ENCODE results near the gene SLMAP. TPM values are rescaled to one million over a fixed set of nuclear protein-coding genes. Genes with fewer than 3 reads are reported as not detected.

Gene SLMAP
- polyA plus RNA-seq, 1 donor from 2014 or later = 17.6 TPM

GRCh38 chr3:57737840-57738239 is 18.3 kb upstream of the SLMAP start:
- no peaks in the 10 kb centered on the region for H3K9me3 Mint-ChIP-seq
- H3K4me3 Mint-ChIP-seq = no peak overlapping the region
- H3K4me1 Mint-ChIP-seq = no peaks in the 10 kb centered on the region
- peaks cover 2% of the 10 kb centered on the region for H3K36me3 Mint-ChIP-seq
- no peaks in the 10 kb centered on the region for H3K27me3 Mint-ChIP-seq
- peak overlapping the region in 1 of 3 donors; percentile 27 for H3K27ac Mint-ChIP-seq

DNA sequence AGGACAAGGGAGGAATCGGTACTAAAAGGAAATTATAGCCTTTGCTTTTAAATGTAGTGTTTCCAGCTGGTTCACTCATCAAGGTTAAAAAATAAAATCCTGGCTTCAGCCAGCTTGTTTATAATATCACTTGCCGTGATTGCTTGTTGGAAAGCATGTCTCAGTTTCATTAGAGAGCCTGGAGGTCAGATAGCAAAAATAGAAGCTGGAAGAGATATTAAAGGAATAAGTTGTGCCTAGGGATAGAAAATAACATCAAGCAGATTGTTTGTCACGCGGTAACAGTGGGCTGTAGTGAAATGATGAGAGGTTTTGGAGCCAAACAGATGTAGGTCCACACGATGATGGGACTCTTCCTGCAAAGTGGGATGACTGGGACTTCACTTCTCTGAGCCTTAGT is 17.7 kb upstream of the SLMAP start:
- no peak overlapping the region for H3K27ac Mint-ChIP-seq
- no peaks in the 10 kb centered on the region for H3K27me3 Mint-ChIP-seq
- no peaks in the 10 kb centered on the region for H3K9me3 Mint-ChIP-seq
- no peak overlapping the region for H3K4me3 Mint-ChIP-seq
- H3K36me3 Mint-ChIP-seq = peaks cover 2% of the 10 kb centered on the region
- H3K4me1 Mint-ChIP-seq = no peaks in the 10 kb centered on the region

GRCh38 chr3:57740027-57740426 is 16.1 kb upstream of the SLMAP start:
- H3K36me3 Mint-ChIP-seq = peaks cover 2% of the 10 kb centered on the region
- no peaks in the 10 kb centered on the region for H3K9me3 Mint-ChIP-seq
- no peak overlapping the region for H3K4me3 Mint-ChIP-seq
- H3K4me1 Mint-ChIP-seq = no peaks in the 10 kb centered on the region
- no peaks in the 10 kb centered on the region for H3K27me3 Mint-ChIP-seq
- no peak overlapping the region for H3K27ac Mint-ChIP-seq

- no peaks in the 10 kb centered on the region for H3K27me3 Mint-ChIP-seq
- H3K36me3 Mint-ChIP-seq = peaks cover 2% of the 10 kb centered on the region
- H3K9me3 Mint-ChIP-seq = no peaks in the 10 kb centered on the region
- H3K4me3 Mint-ChIP-seq = no peak overlapping the region
- H3K4me1 Mint-ChIP-seq = no peaks in the 10 kb centered on the region
- H3K27ac Mint-ChIP-seq = no peak overlapping the region
These were observed 12.6 kb upstream of the SLMAP start for GRCh38 chr3:57743496-57743895.

DNA sequence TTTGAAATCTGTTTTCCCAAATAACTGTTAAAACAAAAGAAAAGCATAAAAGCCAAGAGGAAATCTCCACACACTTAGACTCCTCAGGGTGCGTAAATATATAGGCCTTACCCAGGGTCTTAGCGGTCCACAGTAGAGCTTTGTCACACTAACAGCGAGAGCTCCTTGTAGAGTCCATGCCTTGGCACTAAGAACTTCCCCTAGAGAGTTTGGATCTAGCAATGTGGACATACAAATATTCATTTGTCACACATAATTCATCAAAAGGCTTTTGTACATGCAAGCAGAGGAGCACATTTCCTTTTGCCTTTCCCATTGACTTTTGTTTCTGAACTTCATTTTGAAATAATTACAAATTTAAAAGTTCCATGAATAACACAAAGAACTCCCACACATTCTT is 11.0 kb upstream of the SLMAP start:
- Mint-ChIP-seq H3K9me3 (no peaks in the 10 kb centered on the region), H3K4me3 (no peak overlapping the region), H3K36me3 (peaks cover 2% of the 10 kb centered on the region), H3K4me1 (no peaks in the 10 kb centered on the region), H3K27ac (no peak overlapping the region), H3K27me3 (no peaks in the 10 kb centered on the region)

- H3K36me3 Mint-ChIP-seq = peaks cover 2% of the 10 kb centered on the region
- H3K27ac Mint-ChIP-seq = no peak overlapping the region
- no peaks in the 10 kb centered on the region for H3K27me3 Mint-ChIP-seq
- H3K4me3 Mint-ChIP-seq = no peak overlapping the region
- H3K4me1 Mint-ChIP-seq = no peaks in the 10 kb centered on the region
- no peaks in the 10 kb centered on the region for H3K9me3 Mint-ChIP-seq
These were observed 9.7 kb upstream of the SLMAP start for GRCh38 chr3:57746156-57747010.

GRCh38 chr3:57749542-57749941 is 6.6 kb upstream of the SLMAP start:
- Mint-ChIP-seq H3K27me3 (no peaks in the 10 kb centered on the region), H3K9me3 (no peaks in the 10 kb centered on the region), H3K4me1 (peaks cover 0 to under 1% (median 0%) of the 10 kb centered on the region in 3 donors), H3K36me3 (no peaks in the 10 kb centered on the region), H3K27ac (no peak overlapping the region), H3K4me3 (no peak overlapping the region)

- Mint-ChIP-seq H3K9me3 (no peaks in the 10 kb centered on the region), H3K36me3 (no peaks in the 10 kb centered on the region), H3K4me3 (no peak overlapping the region), H3K27me3 (no peaks in the 10 kb centered on the region), H3K27ac (no peak overlapping the region), H3K4me1 (peaks cover 6 to 9% (median 8%) of the 10 kb centered on the region in 3 donors)
These were observed 3.8 kb upstream of the SLMAP start for GRCh38 chr3:57752307-57752706.

DNA sequence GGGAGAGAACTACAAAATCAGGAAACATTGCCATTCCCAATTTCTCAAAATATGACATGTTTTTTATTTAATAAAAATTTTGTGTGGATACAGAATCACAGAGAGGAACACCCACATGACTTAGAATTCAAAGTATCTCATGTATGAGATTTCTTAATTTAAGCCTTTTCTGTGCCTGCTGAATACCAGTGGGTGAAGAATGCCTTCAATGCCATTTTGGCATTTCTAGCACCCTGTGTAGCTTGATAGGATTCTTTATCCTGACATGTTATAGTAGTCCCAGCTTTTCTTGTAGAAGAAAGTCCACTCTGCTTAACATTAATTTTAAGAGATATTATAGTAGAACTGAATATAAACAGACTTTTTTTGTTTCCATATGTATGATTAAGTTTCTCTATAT is 3.1 kb upstream of the SLMAP start:
- Mint-ChIP-seq H3K4me1 (peaks cover 11 to 13% (median 12%) of the 10 kb centered on the region in 3 donors), H3K36me3 (no peaks in the 10 kb centered on the region), H3K27me3 (no peaks in the 10 kb centered on the region), H3K9me3 (no peaks in the 10 kb centered on the region), H3K27ac (no peak overlapping the region), H3K4me3 (peak overlapping the region in 1 of 4 donors; percentile 50)

DNA sequence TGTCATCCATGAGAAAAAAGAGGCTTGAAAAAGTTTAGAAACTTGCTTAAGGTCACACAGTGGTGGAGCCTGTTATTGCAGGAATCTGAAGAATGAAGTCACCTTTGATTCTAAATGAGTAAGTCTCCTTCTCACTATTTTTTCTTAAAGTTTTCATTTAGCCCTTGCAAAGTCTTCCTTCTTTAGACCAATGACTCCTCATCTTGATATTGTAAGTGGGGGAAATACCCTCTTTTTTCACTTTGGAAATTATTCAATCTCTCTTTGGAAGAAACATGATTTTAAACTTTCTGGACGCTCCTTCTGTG is 787 bp upstream of the SLMAP start:
- H3K4me1 Mint-ChIP-seq = peaks cover 19 to 22% (median 22%) of the 10 kb centered on the region in 3 donors
- no peaks in the 10 kb centered on the region for H3K9me3 Mint-ChIP-seq
- H3K27me3 Mint-ChIP-seq = no peaks in the 10 kb centered on the region

DNA sequence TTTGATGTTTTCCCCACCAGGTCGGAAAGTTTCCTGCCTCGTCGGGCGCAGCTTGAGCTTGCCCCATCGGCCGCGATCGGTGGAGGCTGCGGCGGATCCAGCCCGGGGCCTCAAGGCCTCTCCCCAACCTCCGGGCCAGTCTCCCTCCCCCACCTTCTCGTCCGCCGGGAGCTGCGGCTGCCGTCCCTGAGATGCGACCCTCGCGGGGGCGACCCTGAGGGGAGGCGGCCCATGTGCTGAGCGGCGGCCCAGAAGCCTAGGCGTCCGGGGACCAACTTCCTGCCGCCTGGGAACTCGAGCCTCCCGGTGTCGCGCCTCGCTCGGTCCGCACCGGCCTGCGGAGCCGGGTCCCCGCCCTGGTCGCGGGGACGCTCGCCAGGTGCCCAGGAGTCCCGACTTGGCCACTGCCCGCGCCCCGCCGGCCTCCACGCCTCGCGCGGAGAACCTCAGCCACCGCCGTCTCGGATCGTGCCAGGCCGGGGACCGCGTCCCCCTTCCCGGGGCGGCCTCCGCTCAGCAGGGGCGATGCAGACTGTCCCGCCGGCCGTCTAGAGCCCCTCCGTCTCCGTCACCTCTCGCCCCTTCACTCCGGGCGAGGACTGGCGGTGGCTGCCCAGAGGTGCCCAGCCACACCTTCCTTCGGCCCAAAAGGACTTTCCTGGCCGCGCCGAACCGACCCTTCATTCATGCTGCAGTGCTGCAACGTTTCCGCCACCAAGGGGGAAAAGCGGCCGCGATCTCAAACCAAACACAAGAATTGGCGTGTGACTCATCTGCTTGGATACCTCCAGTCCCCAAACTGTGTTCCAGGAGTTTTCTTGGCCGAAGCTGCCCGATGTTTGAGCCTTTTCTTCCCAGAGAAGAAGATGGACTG is 656 bp downstream of the SLMAP start:
- peak overlapping the region; percentile 91 to 99 (median 98) for H3K4me3 Mint-ChIP-seq
- no peaks in the 10 kb centered on the region for H3K36me3 Mint-ChIP-seq
- peaks cover 20 to 22% (median 22%) of the 10 kb centered on the region in 3 donors for H3K4me1 Mint-ChIP-seq
- H3K9me3 Mint-ChIP-seq = no peaks in the 10 kb centered on the region
- H3K27me3 Mint-ChIP-seq = no peaks in the 10 kb centered on the region
- H3K27ac Mint-ChIP-seq = peak overlapping the region; percentile 76 to 97 (median 97)

More for the DNA sequence above, 787 bp upstream of the SLMAP start:
- Mint-ChIP-seq H3K4me3 (peak overlapping the region; percentile 91 to 99 (median 97)), H3K27ac (peak overlapping the region; percentile 76 to 97 (median 97)), H3K36me3 (no peaks in the 10 kb centered on the region)

- H3K4me3 Mint-ChIP-seq = peak overlapping the region; percentile 88 to 98 (median 97)
- H3K27me3 Mint-ChIP-seq = no peaks in the 10 kb centered on the region
- peak overlapping the region; percentile 39 to 94 (median 64) for H3K27ac Mint-ChIP-seq
- peaks cover 2% of the 10 kb centered on the region for H3K36me3 Mint-ChIP-seq
- no peaks in the 10 kb centered on the region for H3K9me3 Mint-ChIP-seq
- H3K4me1 Mint-ChIP-seq = peaks cover 23 to 27% (median 24%) of the 10 kb centered on the region in 3 donors
These were observed 1.7 kb downstream of the SLMAP start for GRCh38 chr3:57757642-57758297.

GRCh38 chr3:57758686-57759085 is 2.6 kb downstream of the SLMAP start:
- Mint-ChIP-seq H3K27ac (no peak overlapping the region), H3K9me3 (no peaks in the 10 kb centered on the region), H3K4me3 (peak overlapping the region in 3 of 4 donors; percentile 63 to 97 (median 88)), H3K4me1 (peaks cover 28 to 31% (median 28%) of the 10 kb centered on the region in 3 donors), H3K27me3 (no peaks in the 10 kb centered on the region), H3K36me3 (peaks cover 2% of the 10 kb centered on the region)

GRCh38 chr3:57764794-57765193 is 8.7 kb downstream of the SLMAP start:
- Mint-ChIP-seq H3K4me3 (peak overlapping the region in 2 of 4 donors; percentile 9 to 74), H3K4me1 (peaks cover 23 to 29% (median 28%) of the 10 kb centered on the region in 3 donors), H3K27ac (peak overlapping the region in 1 of 3 donors; percentile 43), H3K36me3 (peaks cover 12% of the 10 kb centered on the region), H3K27me3 (no peaks in the 10 kb centered on the region), H3K9me3 (no peaks in the 10 kb centered on the region)

DNA sequence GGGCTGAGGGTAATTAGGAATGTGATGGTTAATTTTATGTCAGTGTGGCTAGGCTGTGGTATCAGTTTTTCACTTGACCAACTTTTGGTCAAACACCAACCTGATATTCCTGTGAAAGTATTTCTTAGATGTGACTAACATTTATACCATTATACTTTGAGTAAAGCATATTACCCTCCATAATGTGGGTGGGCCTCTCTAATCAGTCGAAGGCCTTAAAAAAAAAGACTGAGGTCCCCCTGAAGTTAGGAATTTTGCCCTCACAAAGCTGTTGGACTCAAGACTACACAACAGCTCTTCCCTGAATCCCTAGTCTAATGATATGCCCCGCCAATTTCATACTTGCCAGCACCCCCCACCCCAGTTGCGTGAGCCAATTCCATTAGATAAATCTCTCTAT is 12.5 kb downstream of the SLMAP start:
- no peak overlapping the region for H3K4me3 Mint-ChIP-seq
- H3K27me3 Mint-ChIP-seq = no peaks in the 10 kb centered on the region
- peaks cover 12% of the 10 kb centered on the region for H3K36me3 Mint-ChIP-seq
- no peak overlapping the region for H3K27ac Mint-ChIP-seq
- peaks cover 26 to 33% (median 33%) of the 10 kb centered on the region in 3 donors for H3K4me1 Mint-ChIP-seq
- no peaks in the 10 kb centered on the region for H3K9me3 Mint-ChIP-seq
